Stimulated activated CD8-positive, alpha-beta memory T cell treated with anti-CD3 and anti-CD28 coated beads, Interleukin-15, amount 100 ng/mL, for 48 hours (primary cell): Measurements from ENCODE around the gene IGSF9B.

Source experiments
- DNase-seq, 2 donors: peaks; one replicate each; pipeline ENCODE4 v3.0.0-alpha.2; 2020; ENCODE audit warnings: low read depth in 2 of 2

IGSF9B gene

GRCh38 chr11:133985981-133986944, 29.5 kb upstream of the IGSF9B start:
- no peak for DNase-seq

DNA sequence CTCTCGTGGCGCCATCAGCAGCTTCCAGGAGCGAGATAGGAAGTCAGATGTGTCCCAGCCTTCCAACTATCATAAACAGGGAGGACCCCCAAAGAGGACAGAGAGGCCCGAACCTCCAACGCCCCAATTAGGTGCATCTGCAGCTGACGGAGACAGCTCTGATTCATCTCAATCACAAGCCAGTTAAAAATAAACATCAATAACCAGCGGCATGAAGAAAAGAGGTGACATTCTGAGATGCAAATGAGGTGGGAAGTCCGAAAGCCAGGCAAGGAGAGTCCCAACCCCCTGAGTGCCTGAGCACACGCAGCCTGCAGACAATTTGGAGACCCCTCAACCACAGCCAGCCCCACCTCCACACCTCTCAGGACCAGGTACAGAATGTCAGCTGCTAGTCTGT, 28.1 kb upstream of the IGSF9B start:
- no peak for DNase-seq

DNA sequence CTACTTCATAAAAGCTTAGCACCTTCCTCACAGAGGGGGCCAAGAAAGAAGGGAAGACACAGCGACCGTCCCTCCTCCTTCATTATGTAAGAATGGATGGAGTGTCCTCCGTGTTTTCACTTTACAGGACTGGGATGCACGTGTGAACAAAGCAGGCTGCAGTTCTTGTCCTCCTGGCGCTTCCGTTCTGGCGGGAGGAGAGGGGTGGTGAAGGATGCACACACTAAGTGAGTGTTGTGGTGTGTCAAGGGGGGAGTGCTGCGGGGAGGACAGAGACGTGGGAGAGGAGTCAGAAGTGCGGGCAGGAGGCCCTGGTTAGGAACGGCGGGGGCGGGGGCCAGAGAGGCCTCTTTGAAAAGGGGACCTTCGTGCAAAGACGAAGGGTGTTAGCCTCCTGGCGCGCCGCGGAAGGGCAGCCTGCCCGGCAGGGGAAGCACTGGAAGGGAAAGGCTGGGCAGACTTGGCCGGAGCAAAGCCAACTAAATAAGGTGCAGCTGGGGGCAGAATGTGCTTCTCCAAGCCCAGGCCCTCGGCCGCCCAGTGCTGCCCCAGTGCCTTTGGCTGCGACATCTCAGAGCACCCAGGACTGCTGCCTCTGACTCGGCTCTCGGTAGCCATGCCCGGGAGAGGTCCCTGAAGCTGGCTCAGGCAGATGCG, 27.0 kb upstream of the IGSF9B start:
- no peak for DNase-seq

- no peak for DNase-seq
Measured at GRCh38 chr11:133982876-133983275, 26.1 kb upstream of the IGSF9B start.

GRCh38 chr11:133982151-133982550, 25.4 kb upstream of the IGSF9B start:
- no peak for DNase-seq

- DNase-seq: no peak
Measured at GRCh38 chr11:133981156-133981555, 24.4 kb upstream of the IGSF9B start.

- DNase-seq: no peak
Measured at GRCh38 chr11:133980665-133981064, 23.9 kb upstream of the IGSF9B start.

DNA sequence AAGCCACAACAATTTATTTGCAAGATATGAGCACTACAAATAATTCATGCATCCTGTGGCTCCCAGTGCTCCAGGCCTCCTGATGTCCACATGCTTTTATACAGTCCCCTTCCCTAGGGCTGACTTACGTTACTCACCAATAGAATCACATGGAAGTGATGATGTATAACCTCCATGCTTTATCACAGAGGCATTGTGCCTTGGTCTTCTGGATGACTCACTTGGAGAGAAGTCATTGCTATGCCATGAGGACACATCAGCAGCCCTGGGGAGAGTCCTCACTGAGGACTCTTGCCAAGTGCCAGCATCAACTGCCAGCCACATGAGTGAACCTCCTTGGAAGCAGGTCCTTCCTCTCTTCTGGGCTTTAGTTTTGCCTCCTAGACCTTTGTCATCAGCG, 22.0 kb upstream of the IGSF9B start:
- no peak for DNase-seq

- no peak for DNase-seq
Measured at GRCh38 chr11:133977067-133977677, 20.4 kb upstream of the IGSF9B start.

DNA sequence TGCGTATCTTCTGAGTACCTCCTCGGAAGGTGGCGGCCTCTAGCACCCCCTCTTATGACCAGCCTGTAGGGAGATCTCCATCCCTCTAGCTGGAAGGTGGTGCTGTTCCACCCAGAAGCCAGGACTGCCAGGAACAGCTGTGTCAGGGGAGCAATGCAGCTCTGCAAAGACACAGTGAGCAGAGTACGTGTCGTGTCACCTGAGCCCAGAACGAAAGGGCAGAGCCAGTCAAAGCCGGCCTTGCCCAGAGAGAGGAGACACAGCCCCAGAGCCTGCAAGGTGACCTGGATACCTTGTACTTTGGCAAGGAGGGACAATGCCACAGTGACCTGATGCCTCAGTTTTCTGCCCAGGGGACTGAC, 18.7 kb upstream of the IGSF9B start:
- no peak for DNase-seq

GRCh38 chr11:133974836-133975487, 18.2 kb upstream of the IGSF9B start:
- DNase-seq: no peak

DNA sequence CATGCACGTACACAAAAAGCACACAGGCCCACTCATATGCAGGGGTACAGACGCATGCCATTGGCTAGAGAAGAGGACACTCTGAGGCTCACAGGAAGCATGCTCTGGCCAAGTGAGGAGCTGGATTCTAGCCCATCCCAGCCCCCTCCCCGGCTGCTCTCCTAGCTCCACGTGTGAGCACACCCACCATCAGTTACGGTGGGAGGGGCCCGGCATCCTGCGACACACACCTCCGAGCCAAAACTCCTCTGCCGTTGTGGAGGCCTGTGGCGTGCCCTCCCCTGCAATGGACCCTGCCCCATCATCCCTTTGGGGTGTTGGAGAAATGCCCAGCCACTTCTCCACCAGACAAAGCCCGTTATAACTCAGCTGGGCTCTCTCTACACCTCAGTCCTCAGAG, 15.1 kb upstream of the IGSF9B start:
- DNase-seq: no peak

DNA sequence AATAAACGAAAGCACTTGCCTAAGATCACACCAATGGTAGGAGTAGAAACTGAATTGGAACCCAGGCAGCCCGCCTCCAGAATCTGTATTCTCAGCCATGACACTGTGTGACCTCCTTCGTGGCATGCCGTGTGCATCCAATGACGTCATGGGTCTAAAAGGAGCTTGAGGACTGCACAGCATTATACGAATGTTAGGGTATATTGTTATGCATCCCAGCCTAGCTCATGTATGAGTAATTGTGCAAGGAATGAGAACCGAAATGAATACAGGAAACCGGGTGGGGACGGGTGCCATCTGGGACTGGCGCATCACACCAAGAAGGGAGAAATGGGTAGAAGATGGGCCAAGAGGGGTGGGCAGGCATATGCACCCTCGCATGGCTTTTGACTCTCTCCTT, 12.3 kb upstream of the IGSF9B start:
- DNase-seq: no peak

- no peak for DNase-seq
Measured at GRCh38 chr11:133968300-133968699, 11.5 kb upstream of the IGSF9B start.

DNA sequence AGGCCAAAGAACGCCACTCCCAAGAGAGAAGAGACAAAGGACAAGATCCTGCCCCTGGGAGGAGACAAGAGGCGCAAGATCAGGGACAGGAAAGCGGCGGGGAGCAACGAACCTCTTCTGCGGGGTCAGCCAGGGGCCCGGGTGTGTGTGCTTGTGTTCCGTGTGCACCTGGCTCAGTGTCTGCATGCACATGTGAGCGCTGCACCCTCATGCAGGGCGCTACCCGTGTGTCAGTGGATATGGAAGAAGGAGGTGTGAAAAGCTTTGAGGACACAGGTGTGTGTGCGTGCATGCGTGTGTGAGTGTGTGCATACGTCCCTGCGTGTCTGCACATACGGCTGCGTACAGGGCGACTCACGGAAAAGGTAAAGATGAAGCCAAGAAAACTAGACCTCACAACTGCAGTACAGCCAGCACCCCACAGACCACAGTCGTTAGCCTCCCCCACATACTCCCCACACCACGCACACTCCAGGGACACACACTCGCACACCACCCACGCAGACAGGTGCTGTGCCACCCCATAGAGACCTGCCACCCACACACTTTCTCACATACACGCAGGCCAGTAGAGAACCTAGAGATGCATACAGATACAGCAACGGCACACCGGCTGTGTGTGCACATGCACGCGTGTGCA, 11.0 kb upstream of the IGSF9B start:
- no peak for DNase-seq

- peak; percentile 62 to 63 for DNase-seq
Measured at GRCh38 chr11:133966921-133967598, 10.3 kb upstream of the IGSF9B start.

- no peak for DNase-seq
Measured at GRCh38 chr11:133966172-133966651, 9.4 kb upstream of the IGSF9B start.

DNA sequence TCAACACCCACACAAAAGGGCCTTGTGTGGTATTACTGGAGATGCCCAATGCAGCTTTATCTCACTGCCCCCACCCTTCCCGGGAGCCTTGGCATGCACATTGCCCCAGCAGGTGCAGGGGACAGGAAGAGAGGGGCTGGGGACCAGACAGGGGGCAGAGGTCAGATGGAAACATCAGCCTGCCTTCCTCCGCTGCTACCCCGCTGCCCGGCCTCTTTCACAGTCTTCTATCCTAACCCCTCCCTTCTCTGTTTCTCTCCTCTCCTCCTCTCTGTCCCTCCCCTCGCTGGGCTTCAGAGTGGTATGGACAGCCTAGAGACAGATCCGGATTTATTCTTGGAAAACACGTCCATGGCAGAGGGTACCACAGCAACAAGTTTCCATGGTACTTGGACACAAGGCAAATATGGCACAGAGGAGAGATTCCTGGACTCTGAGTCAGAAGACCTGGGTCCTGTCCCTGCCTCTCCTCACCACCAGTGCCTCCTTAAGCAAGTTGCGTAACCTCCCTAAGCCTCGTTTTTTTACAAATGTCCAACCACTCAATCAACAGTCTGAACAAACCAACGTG, 8.3 kb upstream of the IGSF9B start:
- DNase-seq: no peak

- DNase-seq: no peak
Measured at GRCh38 chr11:133964356-133964755, 7.6 kb upstream of the IGSF9B start.

DNA sequence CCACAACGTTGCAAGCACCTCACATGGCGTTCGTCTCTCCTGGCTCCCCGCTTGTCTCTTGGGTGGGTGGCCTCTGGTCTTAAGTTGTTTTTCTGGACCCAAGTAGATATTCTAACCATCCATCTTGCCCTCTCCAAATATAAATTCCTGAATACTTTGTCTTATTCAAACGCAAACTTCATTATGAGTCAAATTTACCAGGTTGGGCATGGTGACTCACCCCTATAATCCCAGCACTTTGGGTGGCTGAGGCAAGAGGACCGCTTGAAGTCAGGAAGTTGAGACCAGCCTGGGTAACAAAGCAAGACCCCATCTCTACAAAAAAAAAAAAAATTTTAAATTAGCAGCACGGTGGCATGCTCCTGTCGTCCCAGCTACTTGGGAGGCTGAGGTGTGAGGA, 5.1 kb upstream of the IGSF9B start:
- DNase-seq: no peak

GRCh38 chr11:133957900-133958299, 1.1 kb upstream of the IGSF9B start:
- no peak for DNase-seq
